ACC112 (cell line): ENCODE results near the gene DDAH2.

Source experiments
- H2AFZ ChIP-seq: fragments of 200-600 bp; sonication (generic); one replicate; pipeline ENCODE4 v1.6.0; 2017; ENCODE audit warnings: antibody characterized with exemption, low read length; ENCODE audit not compliant: unreplicated experiment
- H3K27ac ChIP-seq: fragments of 200-600 bp; sonication (generic); 2 replicates; pipeline ENCODE4 v1.5.1; 2014; ENCODE audit warnings: low read depth, mild to moderate bottlenecking, antibody characterized with exemption, low read length, moderate library complexity
- H3K27me3 ChIP-seq: fragments of 200-600 bp; sonication (generic); 2 replicates; pipeline ENCODE4 v1.6.1; 2014; ENCODE audit warnings: mild to moderate bottlenecking, antibody characterized with exemption, low read length, moderate library complexity, mixed read lengths; ENCODE audit not compliant: insufficient read depth
- H3K36me3 ChIP-seq: fragments of 200-600 bp; sonication (generic); 2 replicates; pipeline ENCODE4 v1.6.1; 2016; ENCODE audit warnings: mild to moderate bottlenecking, antibody characterized with exemption, low read length, moderate library complexity, mixed read lengths; ENCODE audit not compliant: insufficient read depth
- H3K4me1 ChIP-seq: fragments of 200-600 bp; sonication (generic); one replicate; pipeline ENCODE4 v1.6.1; 2016; ENCODE audit warnings: low read length, mixed read lengths; ENCODE audit not compliant: insufficient read depth, unreplicated experiment, control insufficient read depth
- H3K4me3 ChIP-seq: fragments of 200-600 bp; sonication (generic); 2 replicates; pipeline ENCODE4 v1.5.1; 2014; ENCODE audit warnings: mild to moderate bottlenecking, low read depth, low read length
- H3K79me2 ChIP-seq: fragments of 200-600 bp; sonication (generic); one replicate; pipeline ENCODE4 v1.6.0; 2016; ENCODE audit warnings: low read length; ENCODE audit not compliant: control insufficient read depth, unreplicated experiment, insufficient read depth

The DDAH2 gene

DNA sequence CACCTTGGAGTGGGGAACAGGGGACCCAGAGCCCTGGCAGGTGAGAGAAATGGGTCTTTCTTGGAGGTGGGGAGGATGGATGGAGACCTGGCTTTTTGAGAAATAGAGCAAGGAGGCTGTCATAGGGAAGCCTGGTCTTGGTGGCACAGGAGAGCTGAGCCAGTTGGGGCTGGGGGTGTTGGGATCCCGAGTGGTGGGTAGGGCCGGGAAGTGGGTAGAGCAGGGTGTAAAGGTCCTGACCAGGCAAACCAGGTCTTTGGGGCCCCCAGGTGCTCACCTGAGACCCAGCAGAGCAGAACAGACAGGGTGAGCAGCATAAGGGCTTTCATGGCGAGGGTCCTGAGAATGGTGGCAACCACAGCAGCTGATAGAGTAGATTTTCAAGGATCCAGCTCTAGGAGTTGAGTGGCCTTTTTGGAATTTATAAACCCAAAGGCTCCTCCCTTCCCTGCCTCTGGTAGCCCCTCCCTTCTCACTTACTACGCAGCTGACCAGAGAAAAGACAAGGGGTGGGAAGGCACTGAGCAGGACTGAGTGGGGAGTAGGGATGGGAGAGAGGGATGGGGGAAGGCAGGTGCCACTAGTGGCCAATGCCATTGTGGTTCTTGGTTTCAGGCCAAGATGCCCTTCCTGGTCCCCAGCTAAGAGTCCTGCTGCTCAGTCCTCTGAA, 7.6 kb downstream of the DDAH2 start, which contains the start of gene LY6G6C:
LY6G6C (minus strand) TSS at position 396 of the 670 bp plus-strand sequence; CDS start at position 329, 67 bp downstream.
- Histone ChIP-seq H3K36me3 (no peaks in the 10 kb centered on the region), H3K27ac (no peak within 1 kb of the TSS), H3K4me3 (no peak within 1 kb of the TSS), H3K4me1 (no peaks in the 10 kb centered on the region), H3K79me2 (no peaks in the 10 kb centered on the region), H3K27me3 (no peaks in the 10 kb centered on the region), H2AFZ (no peak within 1 kb of the TSS)

DNA sequence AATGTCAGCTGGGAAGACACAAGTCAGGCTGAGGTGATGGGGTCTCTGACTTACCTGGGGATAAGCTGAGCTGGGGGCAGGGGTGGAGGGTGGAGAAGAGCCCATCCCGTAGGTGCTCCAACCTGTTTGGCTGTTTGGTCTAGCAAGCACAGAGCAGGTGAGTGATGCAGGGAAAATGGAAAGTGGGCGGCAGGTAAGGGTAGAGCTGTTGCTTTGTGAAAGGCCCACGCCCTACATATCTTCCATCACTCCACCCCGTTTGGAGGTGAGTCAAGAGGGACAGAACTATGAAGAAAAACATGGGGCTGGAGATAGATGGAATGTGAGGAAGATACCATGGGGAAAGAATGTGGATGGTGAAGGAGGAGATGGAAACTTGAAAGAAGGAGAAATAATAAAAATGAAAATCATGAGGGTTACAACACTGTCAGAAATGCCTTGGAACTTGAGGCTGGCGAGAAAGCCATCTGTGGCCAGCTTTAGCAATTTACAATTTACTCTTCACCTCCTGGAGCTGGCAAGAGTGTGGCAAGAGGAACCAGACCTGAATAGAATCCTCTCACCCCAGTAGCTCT, 8.8 kb downstream of the DDAH2 start:
- H3K27ac ChIP-seq, result no peak overlapping the region
- H3K27me3 ChIP-seq, result no peaks in the 10 kb centered on the region
- no peak overlapping the region for H2AFZ ChIP-seq
- no peak overlapping the region for H3K4me3 ChIP-seq
- H3K4me1 ChIP-seq, result no peaks in the 10 kb centered on the region
- no peaks in the 10 kb centered on the region for H3K79me2 ChIP-seq
- no peaks in the 10 kb centered on the region for H3K36me3 ChIP-seq

DNA sequence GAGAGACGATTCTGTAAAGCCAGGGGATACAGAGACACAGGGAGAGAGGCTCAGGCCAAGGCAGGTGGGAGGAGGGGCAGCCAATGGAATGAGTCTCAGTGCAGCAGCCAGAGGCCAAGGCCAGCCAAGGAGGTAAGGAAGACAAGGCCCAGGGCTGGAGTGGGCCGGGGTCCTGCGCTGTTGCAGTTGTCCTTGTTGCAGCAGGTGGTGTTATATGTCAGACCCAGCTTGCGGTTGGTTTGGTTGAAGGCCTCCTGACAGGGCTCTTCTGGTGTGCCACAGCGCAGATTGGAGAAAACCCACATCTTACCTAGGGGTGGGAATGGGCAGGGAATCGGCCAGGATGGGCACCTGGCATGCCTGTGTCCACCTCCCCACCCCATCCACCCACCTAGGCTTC, 10.1 kb downstream of the DDAH2 start:
- Histone ChIP-seq H3K27ac (no peak overlapping the region), H3K27me3 (no peaks in the 10 kb centered on the region), H2AFZ (no peak overlapping the region), H3K4me1 (no peaks in the 10 kb centered on the region), H3K4me3 (no peak overlapping the region), H3K79me2 (no peaks in the 10 kb centered on the region), H3K36me3 (no peaks in the 10 kb centered on the region)

DNA sequence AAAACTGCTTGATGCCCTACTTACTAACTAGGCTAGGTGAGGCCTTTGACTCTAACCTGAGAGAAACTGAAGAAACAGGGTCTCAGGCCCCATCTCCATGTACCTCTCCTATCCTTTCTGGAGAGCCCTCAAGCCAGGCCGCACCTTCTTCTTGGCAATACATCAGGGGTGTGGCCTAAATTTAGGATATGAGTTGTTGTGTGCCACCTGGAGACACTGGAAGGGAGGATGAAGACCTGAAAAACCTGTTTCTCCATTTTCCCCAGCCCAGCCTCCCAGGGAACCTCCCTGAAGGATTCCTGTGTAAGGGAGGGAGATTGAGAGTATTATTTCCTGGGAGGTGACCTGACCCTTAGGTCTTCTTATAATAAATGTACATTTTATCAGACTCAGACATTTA, 10.8 kb downstream of the DDAH2 start:
- Histone ChIP-seq H3K79me2 (no peaks in the 10 kb centered on the region), H3K4me1 (no peaks in the 10 kb centered on the region)

DNA sequence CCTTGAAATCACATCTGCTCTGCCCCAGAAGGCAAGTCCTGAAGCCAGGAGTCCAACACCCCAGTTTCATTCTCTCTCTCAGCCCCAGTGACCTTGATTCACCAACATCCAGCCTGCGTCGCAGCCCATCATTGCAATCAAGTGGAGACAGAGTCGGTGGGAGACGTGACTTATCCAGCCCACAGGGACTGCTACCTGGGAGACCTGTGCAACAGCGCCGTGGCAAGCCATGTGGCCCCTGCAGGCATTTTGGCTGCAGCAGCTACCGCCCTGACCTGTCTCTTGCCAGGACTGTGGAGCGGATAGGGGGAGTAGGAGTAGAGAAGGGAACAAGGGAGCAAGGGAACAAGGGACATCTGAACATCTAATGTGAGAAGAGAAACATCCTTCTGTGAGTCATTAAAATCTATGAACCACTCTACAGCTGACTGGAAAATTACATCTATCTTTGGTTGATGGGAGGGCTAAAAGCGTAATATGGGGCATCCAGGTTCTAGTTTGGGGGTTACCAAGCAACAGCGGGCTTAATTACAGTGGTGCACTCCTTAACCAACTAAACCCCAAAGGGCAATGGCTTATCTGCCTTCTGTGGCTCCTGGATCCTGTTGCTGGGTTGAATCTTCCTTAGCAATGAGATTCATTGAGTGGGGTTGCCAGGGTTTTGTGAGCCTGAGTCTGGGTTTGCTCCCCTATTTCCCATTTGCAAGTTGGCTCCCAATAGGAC, 11.4 kb downstream of the DDAH2 start:
- Histone ChIP-seq H3K27me3 (no peaks in the 10 kb centered on the region), H3K27ac (no peak overlapping the region), H3K36me3 (no peaks in the 10 kb centered on the region), H2AFZ (no peak overlapping the region), H3K4me1 (no peaks in the 10 kb centered on the region), H3K4me3 (no peak overlapping the region), H3K79me2 (no peaks in the 10 kb centered on the region)

More for the DNA sequence above, 10.8 kb downstream of the DDAH2 start:
- Histone ChIP-seq H3K27me3 (no peaks in the 10 kb centered on the region), H3K27ac (no peak overlapping the region), H3K4me3 (no peak overlapping the region), H2AFZ (no peak overlapping the region), H3K36me3 (no peaks in the 10 kb centered on the region)

DNA sequence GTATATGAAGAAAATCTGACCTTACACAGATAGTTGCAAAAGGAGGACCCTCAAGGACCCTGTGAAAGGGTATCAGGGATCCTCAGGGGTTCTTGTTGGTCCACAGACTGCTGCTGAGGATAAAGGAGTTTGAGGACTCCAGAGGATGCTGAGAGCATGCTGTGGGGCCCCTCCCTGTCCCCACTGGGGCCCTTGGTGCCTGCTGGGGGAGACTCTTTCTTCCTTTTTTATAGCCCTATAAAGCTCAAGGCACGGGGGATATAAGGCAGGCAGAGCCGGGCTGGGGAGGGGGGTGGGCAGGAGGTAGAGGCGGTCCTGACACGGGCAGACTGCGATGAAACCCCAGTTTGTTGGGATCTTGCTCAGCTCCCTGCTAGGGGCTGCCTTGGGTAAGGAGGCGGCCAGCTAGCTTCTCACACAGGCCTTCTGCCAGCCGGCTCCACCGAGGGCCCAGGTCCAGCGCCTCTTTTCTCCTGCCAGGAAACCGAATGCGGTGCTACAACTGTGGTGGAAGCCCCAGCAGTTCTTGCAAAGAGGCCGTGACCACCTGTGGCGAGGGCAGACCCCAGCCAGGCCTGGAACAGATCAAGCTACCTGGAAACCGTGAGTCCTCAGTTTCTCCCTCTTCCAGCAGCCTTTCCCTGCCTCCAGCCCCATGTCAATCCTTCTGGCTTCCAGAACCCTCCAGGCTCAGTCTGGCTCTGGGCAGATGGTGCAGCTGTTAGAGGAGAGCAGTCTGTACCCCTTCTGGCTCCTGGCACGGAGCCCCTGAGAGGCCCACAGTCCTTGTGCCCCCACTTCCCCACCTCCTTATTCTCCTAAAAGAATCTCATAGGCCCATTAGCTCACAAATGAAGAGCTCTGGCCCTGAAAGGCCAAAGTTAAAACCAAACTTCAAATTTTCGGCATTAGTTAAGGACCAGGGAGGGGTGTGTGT, 13.8 kb downstream of the DDAH2 start, which contains the start of gene LY6G6D:
LY6G6D (plus strand) TSS at position 327 of the 937 bp plus-strand sequence; CDS start at position 335, 8 bp downstream.
- Histone ChIP-seq H3K4me3 (no peak within 1 kb of the TSS), H3K27me3 (no peaks in the 10 kb centered on the region), H3K27ac (no peak within 1 kb of the TSS), H3K4me1 (no peaks in the 10 kb centered on the region), H3K36me3 (no peaks in the 10 kb centered on the region), H3K79me2 (no peaks in the 10 kb centered on the region), H2AFZ (no peak within 1 kb of the TSS)

DNA sequence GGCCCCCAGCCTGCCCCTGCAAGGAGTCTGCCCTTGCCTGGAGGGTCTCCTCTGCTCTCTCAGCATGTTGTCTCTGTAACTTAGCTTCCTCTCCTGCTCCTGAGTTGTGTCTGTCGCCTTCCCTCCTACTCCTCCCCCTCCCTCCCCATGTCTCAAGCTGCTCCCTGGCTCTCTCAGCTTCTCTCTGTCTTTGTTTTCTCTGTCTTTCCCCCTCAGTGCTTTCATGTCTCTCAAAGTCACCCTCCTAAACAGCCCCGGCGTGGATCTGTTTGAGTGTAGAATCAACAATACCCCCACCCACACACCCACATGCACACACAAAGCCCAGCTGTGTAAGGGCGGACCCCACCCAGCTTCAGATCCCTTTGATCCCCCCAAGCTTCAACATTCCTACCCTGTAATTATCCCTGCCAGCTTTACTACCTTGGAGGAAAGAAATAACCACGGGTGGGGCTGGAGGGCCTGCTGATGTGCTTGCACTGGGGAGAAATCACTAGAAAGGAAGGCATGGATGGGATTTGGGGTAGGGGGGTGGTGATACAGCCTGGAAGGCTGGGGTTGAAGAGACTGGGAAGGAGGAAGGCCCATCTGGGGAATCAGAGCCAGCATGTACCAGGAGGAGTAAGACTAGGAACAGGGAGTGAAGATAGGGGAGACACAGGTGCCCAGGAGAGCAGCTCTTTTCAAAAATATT, 15.0 kb downstream of the DDAH2 start:
- H3K36me3 ChIP-seq, result no peaks in the 10 kb centered on the region
- H2AFZ ChIP-seq, result no peak overlapping the region
- no peaks in the 10 kb centered on the region for H3K27me3 ChIP-seq
- H3K79me2 ChIP-seq, result no peaks in the 10 kb centered on the region
- H3K27ac ChIP-seq, result no peak overlapping the region
- H3K4me1 ChIP-seq, result no peaks in the 10 kb centered on the region
- no peak overlapping the region for H3K4me3 ChIP-seq

DNA sequence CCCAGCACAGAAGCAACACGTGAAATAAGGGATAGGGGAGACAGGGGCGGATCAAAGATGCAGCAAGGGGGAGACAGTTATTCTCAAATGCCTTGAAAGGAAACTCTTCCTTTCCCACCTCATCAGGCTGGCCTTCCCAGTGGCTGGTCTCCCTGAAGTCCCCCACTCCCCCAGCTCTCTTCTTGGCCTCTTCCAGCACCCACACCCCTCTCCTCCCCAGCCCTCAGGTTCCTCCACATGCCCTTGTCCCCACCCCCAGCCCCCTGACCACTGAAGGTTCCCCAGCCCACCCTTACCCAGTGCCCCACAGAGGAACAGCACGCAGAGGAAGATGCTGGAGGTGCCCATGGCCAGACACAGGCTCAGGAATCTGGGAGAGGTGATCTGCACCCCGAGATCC, 15.6 kb downstream of the DDAH2 start:
- Histone ChIP-seq H3K27me3 (no peaks in the 10 kb centered on the region), H3K4me3 (no peak overlapping the region), H3K36me3 (no peaks in the 10 kb centered on the region), H2AFZ (no peak overlapping the region), H3K27ac (no peak overlapping the region), H3K79me2 (no peaks in the 10 kb centered on the region), H3K4me1 (no peaks in the 10 kb centered on the region)

DNA sequence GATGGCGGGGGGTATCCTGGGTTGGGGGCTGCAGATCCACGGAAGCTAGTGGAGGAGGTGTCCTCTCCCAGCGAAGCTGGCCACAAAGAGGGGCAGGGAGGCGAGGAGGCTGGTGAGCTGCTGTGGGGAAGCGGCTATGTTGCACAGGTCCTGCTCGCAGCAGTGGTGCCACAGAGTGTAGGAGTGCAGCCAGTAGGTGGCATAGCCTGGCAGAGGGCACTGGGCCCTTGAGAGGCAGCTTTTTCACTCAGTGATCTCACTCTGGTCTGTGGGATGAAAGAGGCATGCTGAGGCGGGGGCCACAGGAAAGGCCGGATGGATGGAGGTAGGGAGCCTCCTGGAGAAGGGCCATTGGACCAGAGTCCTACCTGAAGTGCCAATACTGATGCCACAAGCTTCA, 16.8 kb downstream of the DDAH2 start:
- no peaks in the 10 kb centered on the region for H3K27me3 ChIP-seq
- no peaks in the 10 kb centered on the region for H3K36me3 ChIP-seq
- H3K27ac ChIP-seq, result no peak overlapping the region
- H2AFZ ChIP-seq, result no peak overlapping the region
- no peak overlapping the region for H3K4me3 ChIP-seq
- H3K79me2 ChIP-seq, result no peaks in the 10 kb centered on the region
- H3K4me1 ChIP-seq, result no peaks in the 10 kb centered on the region

DNA sequence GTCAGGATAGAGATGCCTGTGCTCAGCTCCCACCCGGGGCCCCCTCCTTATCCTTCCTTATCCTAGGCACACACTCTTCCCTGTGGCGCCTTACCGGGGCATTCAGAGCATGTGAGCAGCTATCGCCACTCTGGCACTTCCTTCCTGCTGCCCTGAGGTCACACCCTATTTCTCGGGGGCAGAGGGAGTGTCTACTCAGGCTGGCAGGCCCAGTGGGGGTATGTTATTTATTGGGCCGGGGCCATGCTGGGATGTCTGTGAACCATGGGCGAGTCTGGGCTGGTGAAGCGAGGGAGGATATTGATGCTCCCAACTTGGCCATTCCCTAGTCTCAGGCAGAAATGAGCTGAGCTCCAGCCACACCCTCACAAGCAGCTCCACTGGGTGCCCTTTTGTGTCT, 17.9 kb downstream of the DDAH2 start:
- H3K27me3 ChIP-seq, result no peaks in the 10 kb centered on the region
- H3K27ac ChIP-seq, result no peak overlapping the region
- peak overlapping the region; percentile 36 for H2AFZ ChIP-seq
- no peaks in the 10 kb centered on the region for H3K79me2 ChIP-seq
- H3K36me3 ChIP-seq, result no peaks in the 10 kb centered on the region
- no peak overlapping the region for H3K4me3 ChIP-seq
- no peaks in the 10 kb centered on the region for H3K4me1 ChIP-seq
